Subcutaneous abdominal adipose tissue (tissue), 5 donors: Measurements from ENCODE around the gene SPOCK2.

Source experiments
- H3K27ac ChIP-seq: one replicate; pipeline ENCODE4 v1.7.0; 2013; ENCODE audit warnings: low read depth, mild to moderate bottlenecking, inconsistent platforms, low read length, moderate library complexity
- H3K27me3 ChIP-seq, 5 donors: one replicate each; pipeline ENCODE4 v1.7.0; 2013; ENCODE audit warnings: low read length in 5 of 5, inconsistent platforms in 1 of 5; ENCODE audit not compliant: control insufficient read depth in 5 of 5, insufficient read depth in 4 of 5
- H3K36me3 ChIP-seq, 5 donors: one replicate each; pipeline ENCODE4 v1.7.0; 2013; ENCODE audit warnings: low read length in 5 of 5; ENCODE audit not compliant: control insufficient read depth in 5 of 5, insufficient read depth in 5 of 5
- H3K4me1 ChIP-seq, 5 donors: one replicate each; pipeline ENCODE4 v1.7.0; 2013; ENCODE audit warnings: low read length in 5 of 5, mild to moderate bottlenecking in 3 of 5, moderate library complexity in 1 of 5; ENCODE audit not compliant: control insufficient read depth in 5 of 5, insufficient read depth in 5 of 5
- H3K4me3 ChIP-seq, 5 donors: one replicate each; pipeline ENCODE4 v1.7.0; 2013; ENCODE audit warnings: low read length in 5 of 5, low read depth in 1 of 5
- H3K9ac ChIP-seq, 5 donors: one replicate each; pipeline ENCODE4 v1.7.0; 2013; ENCODE audit warnings: low read length in 5 of 5, mild to moderate bottlenecking in 4 of 5, moderate library complexity in 3 of 5
- H3K9me3 ChIP-seq, 5 donors: one replicate each; pipeline ENCODE4 v1.7.0; 2013; ENCODE audit warnings: low read length in 5 of 5; ENCODE audit not compliant: control insufficient read depth in 5 of 5
- donor health status: healthy.
- donor health status: healthy.
- donor health status: healthy.
- donor health status: healthy.
- donor health status: healthy.

Gene SPOCK2

DNA sequence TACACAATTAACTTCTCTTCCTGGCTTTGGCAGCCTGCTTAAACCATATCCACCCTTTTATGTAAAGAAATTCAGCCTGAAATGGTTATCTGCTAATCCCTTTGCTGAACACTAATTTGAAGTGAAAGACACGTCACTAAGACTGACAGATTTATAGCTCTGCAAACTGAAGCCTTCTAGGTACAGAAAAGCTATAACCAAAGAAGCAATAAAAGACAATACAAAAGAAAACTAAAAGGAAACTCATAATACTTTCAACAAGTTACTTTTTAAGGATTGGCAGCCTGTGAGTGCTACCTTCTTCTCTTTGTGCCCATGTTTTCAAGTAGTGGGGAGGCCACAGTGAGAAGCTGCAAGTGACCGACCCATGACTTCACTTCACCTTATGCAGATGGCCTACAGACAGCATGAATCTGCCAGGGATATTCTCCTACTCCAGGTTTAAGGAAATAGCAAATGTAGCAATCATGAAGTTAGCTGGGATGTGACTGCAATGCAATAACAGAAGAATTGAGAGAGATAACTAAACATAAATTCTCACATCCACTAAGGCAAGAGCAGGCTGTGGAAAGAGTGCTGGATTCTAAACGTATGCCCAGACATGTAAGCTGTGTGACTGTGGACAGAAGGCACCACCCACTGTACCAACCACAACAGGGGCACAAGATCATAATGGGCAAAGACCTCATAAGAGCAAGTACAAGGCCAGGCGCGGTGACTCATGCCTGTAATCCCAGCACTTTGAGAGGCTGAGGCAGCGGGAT, 10.7 kb upstream of the SPOCK2 start:
- H3K4me1 ChIP-seq = peaks cover 0 to 6% (median 0%) of the 10 kb centered on the region in 5 donors
- no peak overlapping the region for H3K4me3 ChIP-seq
- no peaks in the 10 kb centered on the region for H3K27me3 ChIP-seq
- peaks cover 25 to 55% (median 31%) of the 10 kb centered on the region in 5 donors for H3K36me3 ChIP-seq
- no peak overlapping the region for H3K9ac ChIP-seq
- H3K27ac ChIP-seq = no peak overlapping the region
- H3K9me3 ChIP-seq = no peaks in the 10 kb centered on the region

GRCh38 chr10:72098301-72098835, 10.0 kb upstream of the SPOCK2 start:
- H3K27me3 ChIP-seq = no peaks in the 10 kb centered on the region
- no peaks in the 10 kb centered on the region for H3K9me3 ChIP-seq
- no peak overlapping the region for H3K27ac ChIP-seq
- peaks cover 0 to 6% (median 0%) of the 10 kb centered on the region in 5 donors for H3K4me1 ChIP-seq
- no peak overlapping the region for H3K9ac ChIP-seq
- H3K4me3 ChIP-seq = no peak overlapping the region
- peaks cover 25 to 53% (median 31%) of the 10 kb centered on the region in 5 donors for H3K36me3 ChIP-seq

GRCh38 chr10:72097448-72098300, 9.3 kb upstream of the SPOCK2 start:
- no peak overlapping the region for H3K9ac ChIP-seq
- no peaks in the 10 kb centered on the region for H3K9me3 ChIP-seq
- H3K4me1 ChIP-seq = peaks cover 0 to 6% (median 0%) of the 10 kb centered on the region in 5 donors
- H3K27me3 ChIP-seq = no peaks in the 10 kb centered on the region
- no peak overlapping the region for H3K27ac ChIP-seq
- peaks cover 25 to 52% (median 30%) of the 10 kb centered on the region in 5 donors for H3K36me3 ChIP-seq
- no peak overlapping the region for H3K4me3 ChIP-seq

DNA sequence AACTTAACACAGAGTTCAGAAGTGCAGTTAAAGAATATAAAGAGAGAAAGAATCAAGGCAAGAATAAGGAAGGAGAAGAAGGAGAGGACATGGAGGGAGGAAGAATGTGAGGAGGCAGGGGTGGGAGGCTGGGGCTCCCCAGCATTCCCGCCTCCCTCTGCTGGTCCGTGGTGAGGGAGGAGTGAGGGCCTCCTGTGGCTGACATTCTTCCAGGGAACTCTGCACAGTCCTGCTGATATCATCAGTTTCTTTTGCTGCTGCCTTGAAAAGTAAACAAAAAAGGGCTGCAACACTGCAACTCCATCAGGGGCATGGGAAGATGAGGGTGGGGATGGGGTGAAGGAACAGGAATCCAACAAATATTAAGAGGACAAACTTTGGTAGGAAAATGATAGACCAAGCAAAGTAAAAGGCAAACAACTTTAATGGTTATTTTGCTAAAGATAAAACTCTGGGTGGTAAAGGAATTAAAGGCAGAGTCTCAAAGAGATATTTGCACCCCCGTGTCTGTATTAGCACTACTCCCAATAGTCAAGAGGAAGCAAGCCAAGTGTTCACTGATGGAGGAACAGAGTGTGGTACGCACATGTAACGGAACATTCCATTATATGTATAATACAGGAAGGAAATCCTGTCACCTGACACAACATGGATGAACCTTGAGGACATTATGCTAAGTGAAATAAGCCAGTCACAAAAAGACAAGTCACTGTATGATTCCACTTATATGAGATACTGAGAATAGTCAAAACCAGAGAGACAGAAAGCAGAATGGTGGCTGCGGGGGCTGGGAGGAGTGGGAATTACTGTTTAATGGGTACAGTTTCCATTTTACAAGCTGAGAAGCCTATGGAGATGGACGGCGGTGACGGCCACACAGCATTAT, 8.0 kb upstream of the SPOCK2 start:
- H3K9me3 ChIP-seq = no peaks in the 10 kb centered on the region
- no peaks in the 10 kb centered on the region for H3K27me3 ChIP-seq
- no peak overlapping the region for H3K9ac ChIP-seq
- H3K36me3 ChIP-seq = peaks cover 16 to 41% (median 20%) of the 10 kb centered on the region in 5 donors
- H3K27ac ChIP-seq = no peak overlapping the region
- no peak overlapping the region for H3K4me3 ChIP-seq
- H3K4me1 ChIP-seq = peaks cover 0 to 6% (median 0%) of the 10 kb centered on the region in 5 donors

DNA sequence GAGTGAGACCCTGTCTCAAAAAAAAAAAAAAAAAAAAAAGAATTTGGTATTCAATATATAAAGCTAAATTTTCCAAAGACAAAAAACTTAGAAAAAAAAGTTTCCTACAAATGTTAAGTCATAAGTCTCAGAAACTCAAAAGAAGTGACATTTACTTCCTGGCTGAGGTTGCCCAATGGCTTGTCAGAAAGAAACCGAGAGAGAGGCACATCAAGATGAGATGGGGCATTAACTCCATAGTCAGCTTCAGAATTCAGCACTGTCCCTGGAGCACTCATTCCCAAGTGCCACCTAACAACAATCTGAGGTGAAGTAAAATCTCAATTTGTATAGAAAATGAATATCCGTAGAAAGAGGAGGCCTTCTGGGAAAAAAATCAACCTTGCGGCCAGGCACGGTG, 6.8 kb upstream of the SPOCK2 start:
- Histone ChIP-seq H3K36me3 (peaks cover 12 to 32% (median 14%) of the 10 kb centered on the region in 5 donors), H3K4me1 (peaks cover 0 to 6% (median 0%) of the 10 kb centered on the region in 5 donors), H3K27me3 (no peaks in the 10 kb centered on the region), H3K9me3 (no peaks in the 10 kb centered on the region), H3K27ac (no peak overlapping the region), H3K9ac (no peak overlapping the region), H3K4me3 (no peak overlapping the region)

DNA sequence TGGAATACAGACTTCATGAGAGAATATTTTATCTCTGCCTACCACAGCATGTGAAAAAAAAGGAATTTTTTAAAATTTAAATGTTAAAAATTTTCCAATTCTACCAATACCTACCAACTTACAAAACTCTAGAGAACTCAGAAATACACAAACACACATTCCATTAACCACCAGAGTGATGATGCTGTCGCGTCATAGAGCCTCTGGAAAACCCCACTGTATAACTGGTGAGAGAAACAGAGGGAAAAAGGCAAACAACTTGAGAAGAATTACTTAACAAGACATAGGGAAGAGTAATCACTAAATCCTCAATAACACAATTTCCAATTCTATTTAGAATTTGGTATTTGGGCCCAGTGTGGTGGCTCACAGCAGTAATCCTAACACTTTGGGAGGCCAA, 6.2 kb upstream of the SPOCK2 start:
- H3K36me3 ChIP-seq = peaks cover 10 to 32% (median 14%) of the 10 kb centered on the region in 5 donors
- H3K27me3 ChIP-seq = no peaks in the 10 kb centered on the region
- no peak overlapping the region for H3K27ac ChIP-seq
- no peak overlapping the region for H3K4me3 ChIP-seq
- peaks cover 0 to 9% (median 0%) of the 10 kb centered on the region in 5 donors for H3K4me1 ChIP-seq
- no peak overlapping the region for H3K9ac ChIP-seq
- H3K9me3 ChIP-seq = no peaks in the 10 kb centered on the region

DNA sequence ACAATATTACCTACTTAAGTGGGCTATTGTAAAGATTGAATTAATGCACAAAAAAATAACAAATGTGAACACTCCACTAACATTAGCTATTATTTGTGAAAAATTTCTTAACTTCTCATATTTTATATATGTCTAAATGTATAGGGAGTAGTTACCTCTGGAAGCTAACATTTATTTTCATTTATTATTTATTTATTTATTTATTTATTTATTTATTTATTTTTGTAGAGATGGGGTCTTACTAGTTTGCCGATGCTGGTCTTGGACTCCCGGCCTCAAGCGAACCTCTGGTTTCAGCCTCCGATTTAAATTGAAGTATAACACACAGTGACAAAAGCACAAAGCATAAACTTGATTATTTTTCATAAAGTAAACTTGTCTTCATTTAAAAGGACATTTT, 5.1 kb upstream of the SPOCK2 start:
- H3K9ac ChIP-seq = no peak overlapping the region
- peaks cover 10 to 23% (median 13%) of the 10 kb centered on the region in 5 donors for H3K36me3 ChIP-seq
- H3K4me3 ChIP-seq = no peak overlapping the region
- H3K9me3 ChIP-seq = no peaks in the 10 kb centered on the region
- H3K27ac ChIP-seq = no peak overlapping the region
- peaks cover 0 to 16% (median 6%) of the 10 kb centered on the region in 5 donors for H3K4me1 ChIP-seq
- H3K27me3 ChIP-seq = peaks cover 3 to 5% (median 5%) of the 10 kb centered on the region in 5 donors

DNA sequence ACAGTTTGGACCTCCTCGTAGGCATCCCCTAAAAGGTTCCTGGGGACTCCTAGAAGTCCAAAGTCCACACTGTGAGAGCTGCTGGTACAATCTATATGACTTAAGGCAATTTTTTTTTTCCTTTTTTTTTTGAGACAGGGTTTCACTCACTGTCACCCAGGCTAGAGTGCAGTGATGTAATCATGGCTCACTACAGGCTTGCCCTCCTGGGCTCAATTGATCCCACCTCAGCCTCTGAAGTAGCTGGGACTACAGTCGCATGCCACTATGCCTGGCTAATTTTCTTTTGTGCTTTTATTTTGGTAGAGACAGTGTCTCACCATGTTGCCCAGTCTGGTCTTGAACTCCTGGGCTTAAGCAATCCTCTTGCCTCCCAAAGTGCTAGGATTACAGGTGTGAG, 4.6 kb upstream of the SPOCK2 start:
- peaks cover 10 to 20% (median 12%) of the 10 kb centered on the region in 5 donors for H3K36me3 ChIP-seq
- no peak overlapping the region for H3K4me3 ChIP-seq
- H3K27me3 ChIP-seq = peaks cover 8 to 10% (median 9%) of the 10 kb centered on the region in 5 donors
- peaks cover 0 to 19% (median 11%) of the 10 kb centered on the region in 5 donors for H3K4me1 ChIP-seq
- no peaks in the 10 kb centered on the region for H3K9me3 ChIP-seq
- no peak overlapping the region for H3K27ac ChIP-seq
- no peak overlapping the region for H3K9ac ChIP-seq

DNA sequence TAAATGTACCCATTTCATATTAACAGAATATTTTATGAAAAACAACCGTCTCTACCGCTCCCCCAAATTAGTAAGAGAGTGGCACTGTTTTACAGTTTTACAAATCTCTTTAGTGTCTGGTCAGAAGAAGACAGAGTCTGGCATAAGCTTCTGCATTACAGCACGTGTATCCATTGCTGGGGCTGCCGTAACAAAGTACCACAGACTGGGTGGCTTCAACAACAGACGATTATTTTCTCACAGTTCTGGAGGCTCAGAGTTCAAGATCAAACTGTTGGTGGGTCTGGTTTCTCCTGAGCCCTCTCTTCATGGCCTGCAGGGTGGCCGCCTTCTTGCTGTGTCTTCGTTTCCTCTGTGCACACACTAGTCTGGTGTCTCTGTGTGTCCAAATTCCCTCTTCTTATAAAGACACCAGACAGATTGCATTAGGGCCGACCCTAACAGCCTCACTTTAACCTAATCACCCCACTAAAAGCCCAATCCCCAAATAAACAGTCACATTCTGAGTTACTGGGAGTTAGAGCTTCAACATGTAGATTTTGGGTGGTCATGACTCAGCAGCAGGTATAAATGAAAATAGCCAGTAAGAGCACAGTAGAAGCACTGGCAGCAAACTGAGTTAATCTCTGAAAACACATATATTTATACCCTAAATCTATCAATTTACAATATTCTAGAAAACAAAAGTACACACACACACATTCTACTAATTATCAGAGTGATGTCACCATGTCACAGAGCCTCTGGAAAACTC, 4.0 kb upstream of the SPOCK2 start:
- Histone ChIP-seq H3K9ac (no peak overlapping the region), H3K4me1 (peaks cover 0 to 21% (median 17%) of the 10 kb centered on the region in 5 donors), H3K36me3 (peaks cover 10 to 20% (median 12%) of the 10 kb centered on the region in 5 donors), H3K4me3 (no peak overlapping the region), H3K9me3 (no peaks in the 10 kb centered on the region), H3K27me3 (peaks cover 9 to 16% (median 14%) of the 10 kb centered on the region in 5 donors), H3K27ac (no peak overlapping the region)
